HepG2 (cell line): ENCODE data around the gene SLC9A9. TPM values are rescaled to one million over a fixed set of nuclear protein-coding genes. Genes with fewer than 3 reads are reported as not detected.

Experiments
- ATAC-seq: fragments of 200-7000 bp; cut with Tn5 transposase; 3 replicates; pipeline ENCODE4 v1.9.1; 2020; ENCODE audit warnings: mild to moderate bottlenecking, moderate library complexity
- BruUV-seq: library from RNA; stranded (reverse); fragments of 400-500 nt; replicated peaks from 2 replicates; lab custom pipeline; 2021; lab: Mats Ljungman, UMichigan
- CTCF ChIA-PET: fragments of 300-600 bp; formaldehyde crosslinking; extraction: SDS; loops from one replicate; lab custom pipeline; 2021; ENCODE audit warnings: low total read pairs, inconsistent platforms, low intra/inter-chr PET ratio; lab: Yijun Ruan, JAX
- POLR2A ChIA-PET: fragments of 350-600 bp; sonication (Branson Sonifier 250); formaldehyde crosslinking; loops from one replicate; lab custom pipeline; 2020; ENCODE audit warnings: antibody characterized with exemption, inconsistent platforms; lab: Yijun Ruan, JAX
- DNase-seq: peaks from one replicate; pipeline ENCODE4 v3.0.0-alpha.2; 2015; ENCODE audit warnings: low spot score
- FAIRE-seq: peaks from 3 replicates; lab custom pipeline; 2011; peaks lifted over from hg19 to GRCh38; lab: Jason Lieb, UNC
- H2AFZ ChIP-seq: one replicate; pipeline ENCODE4 v1.6.1; 2011; ENCODE audit warnings: low read length, inconsistent platforms
- H3K27ac ChIP-seq: fragments of 300-600 bp; 3 replicates; pipeline ENCODE4 v1.8.0; 2011; ENCODE audit warnings: mixed run types, mild to moderate bottlenecking, mixed read lengths, low read length, inconsistent platforms; ENCODE audit not compliant: insufficient read depth; ENCODE audit errors: extremely low read length
- H3K27me3 ChIP-seq, 2 experiments: fragments of 200-600 bp in 1 of 2; 2 replicates in 1 of 2; 3 replicates in 1 of 2; pipeline versions ENCODE4 v1.6.0 to v1.8.0; 2011; ENCODE audit warnings: low read length in 2 of 2, mild to moderate bottlenecking in 2 of 2, moderate library complexity in 2 of 2, inconsistent platforms in 1 of 2; ENCODE audit not compliant: insufficient read depth in 2 of 2, control insufficient read depth in 1 of 2
- H3K36me3 ChIP-seq, 2 experiments: fragments of 200-600 bp in 1 of 2; replicated peaks in 1 of 2; 2 replicates in 1 of 2; 3 replicates in 1 of 2; pipeline versions ENCODE4 v1.5.1 to v1.8.0; 2011; ENCODE audit warnings: low read length in 2 of 2, inconsistent platforms in 1 of 2; ENCODE audit not compliant: insufficient read depth in 2 of 2, control insufficient read depth in 1 of 2
- H3K4me1 ChIP-seq: 2 replicates; pipeline ENCODE4 v1.5.1; 2012; ENCODE audit warnings: low read length, inconsistent platforms; ENCODE audit not compliant: insufficient read depth
- H3K4me2 ChIP-seq: 2 replicates; pipeline ENCODE4 v1.6.0; 2011; ENCODE audit warnings: low read depth, low read length, inconsistent platforms
- H3K4me3 ChIP-seq, 3 experiments: fragments of 200-600 bp in 1 of 3; sonication (generic), shearing (Covaris generic) in 1 of 3; replicated peaks in 1 of 3; 2 replicates each; pipeline ENCODE4 v1.5.1; 2011 to 2016; ENCODE audit warnings: low read length in 3 of 3, inconsistent platforms in 2 of 3, low read depth in 2 of 3, mild to moderate bottlenecking in 2 of 3, control low read depth in 1 of 3, mixed read lengths in 1 of 3; ENCODE audit not compliant: insufficient read depth in 1 of 3
- H3K79me2 ChIP-seq: one replicate; pipeline ENCODE4 v1.6.1; 2011; ENCODE audit warnings: low read length, inconsistent platforms; ENCODE audit not compliant: insufficient read depth
- H3K9ac ChIP-seq: 2 replicates; pipeline ENCODE4 v1.6.0; 2011; ENCODE audit warnings: mild to moderate bottlenecking, low read depth, low read length, inconsistent platforms; ENCODE audit not compliant: insufficient read depth
- H3K9me3 ChIP-seq: 2 replicates; pipeline ENCODE4 v1.5.1; 2012; ENCODE audit warnings: mild to moderate bottlenecking, low read length
- H4K20me1 ChIP-seq: 2 replicates; pipeline ENCODE4 v1.6.0; 2011; ENCODE audit warnings: inconsistent platforms, mild to moderate bottlenecking, low read length, moderate library complexity; ENCODE audit not compliant: insufficient read depth
- ELF4 ChIP-seq: sonication (generic); formaldehyde crosslinking; IDR thresholded peaks from 2 replicates; pipeline ENCODE4 v1.5.0; 2020; ENCODE audit warnings: missing genetic modification reagents, mild to moderate bottlenecking, moderate library complexity, borderline replicate concordance
- GFI1 ChIP-seq: sonication (generic); formaldehyde crosslinking; IDR thresholded peaks from 2 replicates; pipeline ENCODE4 v1.5.0; 2020; ENCODE audit warnings: missing genetic modification reagents, mild to moderate bottlenecking, borderline replicate concordance
- GPBP1L1 ChIP-seq: sonication (generic); formaldehyde crosslinking; IDR thresholded peaks from 2 replicates; pipeline ENCODE4 v1.5.0; 2020; ENCODE audit warnings: mild to moderate bottlenecking, missing genetic modification reagents
- REST ChIP-seq, 2 experiments: IDR thresholded peaks; 2 replicates each; pipeline ENCODE4 v1.6.1; 2011 to 2012; ENCODE audit warnings: low read length in 2 of 2, borderline replicate concordance in 1 of 2, low read depth in 1 of 2, mild to moderate bottlenecking in 1 of 2, moderate library complexity in 1 of 2
- SAFB2 ChIP-seq: sonication (generic); formaldehyde crosslinking; IDR thresholded peaks from 2 replicates; pipeline ENCODE4 v1.5.1; 2020; ENCODE audit warnings: missing genetic modification reagents, low read depth, mild to moderate bottlenecking, borderline replicate concordance
- ZBTB3 ChIP-seq: sonication (generic); formaldehyde crosslinking; IDR thresholded peaks from 2 replicates; pipeline ENCODE4 v1.4.0; 2020; ENCODE audit warnings: low read depth, mild to moderate bottlenecking, moderate library complexity, missing genetic modification reagents, borderline replicate concordance
- ZNF276 ChIP-seq: sonication (generic); formaldehyde crosslinking; IDR thresholded peaks from 2 replicates; pipeline ENCODE4 v1.4.0; 2020; ENCODE audit warnings: mild to moderate bottlenecking, low read depth, missing genetic modification reagents
- ZNF337 ChIP-seq: sonication (generic); formaldehyde crosslinking; IDR thresholded peaks from 2 replicates; pipeline ENCODE4 v1.5.1; 2020; ENCODE audit warnings: missing genetic modification reagents, low read depth, mild to moderate bottlenecking, borderline replicate concordance
- ZNF446 ChIP-seq: sonication (generic); formaldehyde crosslinking; IDR thresholded peaks from 2 replicates; pipeline ENCODE4 v1.5.0; 2020; ENCODE audit warnings: mild to moderate bottlenecking, missing genetic modification reagents
- ZNF644 ChIP-seq: IDR thresholded peaks from 2 replicates; pipeline ENCODE4 v1.6.1; 2016; ENCODE audit warnings: low read depth
- WGBS: methylation state at CpG from one replicate; pipeline ENCODE4 v1.1.6; 2017; ENCODE audit warnings: low lambda C conversion rate; 5-methylcytosine and 5-hydroxymethylcytosine counted together
- in situ Hi-C: cut with HindIII; loops from 2 replicates; pipeline ENCODE4 v1.10.0; 2017; ENCODE audit warnings: low pct_unique_long_range_greater_than_20kb; ENCODE audit not compliant: extremely low pct_ligation_motif_present
- intact Hi-C: fragments of 100-400 bp; cut with micrococcal nuclease; formaldehyde crosslinking; loops from one replicate; pipeline ENCODE4 v1.10.0; 2022; ENCODE audit not compliant: unreplicated experiment
- polyA plus RNA-seq, 8 experiments: library from polyadenylated mRNA; depleted of rRNA in 3 of 8; stranded (reverse) in 7 of 8; unstranded in 1 of 8; fragments of >200 nt; fragmentation: Illumina TruSeq in 4 of 8; extraction: Trizol in 4 of 8; gene quantifications; 2 replicates each; pipeline versions ENCODE4 v1.2.1 to v1.2.3, GENCODE V29; 2011 to 2016; ENCODE audit warnings: low read depth in 4 of 8, missing spikeins in 1 of 8, mixed read lengths in 1 of 8; ENCODE audit not compliant: insufficient read depth in 1 of 8
- total RNA-seq, 5 experiments: library from RNA; depleted of rRNA; stranded (reverse); fragments of >200 nt; fragmentation: Illumina TruSeq; extraction: Trizol; gene quantifications; 2 replicates each; pipeline ENCODE4 v1.2.3, GENCODE V29; 2016; ENCODE audit warnings: low read depth in 1 of 5

The SLC9A9 gene
- total and polyA plus RNA-seq, 2 of the 13 experiments (the other 11 are each of a cell fraction or from before 2014, with no cell fraction given), result not detected

GRCh38 chr3:143240886-143241285 is 607.4 kb downstream of the SLC9A9 start:
- ChIA-PET POLR2A (no interaction called here), CTCF (no interaction called here)
- Histone ChIP-seq H3K9ac (no peak overlapping the region), H3K9me3 (no peaks in the 10 kb centered on the region), H3K4me3 (no peak overlapping the region), H3K4me2 (no peak overlapping the region), H2AFZ (no peak overlapping the region), H3K27ac (no peak overlapping the region), H4K20me1 (no peaks in the 10 kb centered on the region), H3K79me2 (no peaks in the 10 kb centered on the region), H3K36me3 (no peaks in the 10 kb centered on the region), H3K4me1 (no peaks in the 10 kb centered on the region), H3K27me3 (no peaks in the 10 kb centered on the region)
- FAIRE-seq (no peak), DNase-seq (no peak), ATAC-seq (no peak)
- intact Hi-C loops (no loop called here), in situ Hi-C loops (no loop called here)
- TF ChIP-seq ZNF276 (CRISPR knock-in tag) (no peak), GPBP1L1 (CRISPR knock-in tag) (no peak), ZNF337 (CRISPR knock-in tag) (no peak), ZNF446 (CRISPR knock-in tag) (no peak), ZBTB3 (CRISPR knock-in tag) (no peak), ELF4 (no peak), REST (IDR thresholded peaks at IDR 0.05; ENCODE audit: borderline replicate concordance in 1 of 2, low read depth in 1 of 2, low read length in 2 of 2) (no peak), SAFB2 (CRISPR knock-in tag) (no peak), GFI1 (CRISPR knock-in tag) (no peak), ZNF644 (no peak)
- WGBS, result 0% methylated on average over 4 of the region's 4 CpGs
- no TSS peak for BruUV-seq
